Skeletal muscle satellite cell (primary cell): ENCODE measurements around the gene GRIK3.

Source experiments
- H3K27me3 ChIP-seq: 2 replicates; pipeline ENCODE4 v1.7.0; 2013; ENCODE audit warnings: low read length; ENCODE audit not compliant: control insufficient read depth, insufficient read depth
- H3K36me3 ChIP-seq: 2 replicates; pipeline ENCODE4 v1.7.0; 2013; ENCODE audit warnings: mild to moderate bottlenecking, control low read depth, low read length; ENCODE audit not compliant: insufficient read depth
- H3K4me1 ChIP-seq: 2 replicates; pipeline ENCODE4 v1.7.0; 2013; ENCODE audit warnings: low read length; ENCODE audit not compliant: control insufficient read depth, insufficient read depth
- H3K4me2 ChIP-seq: 2 replicates; pipeline ENCODE4 v1.7.0; 2013; ENCODE audit warnings: mild to moderate bottlenecking, low read length
- H3K4me3 ChIP-seq: 2 replicates; pipeline ENCODE4 v1.7.0; 2013; ENCODE audit warnings: low read length
- H3K9ac ChIP-seq: 2 replicates; pipeline ENCODE4 v1.7.0; 2013; ENCODE audit warnings: mild to moderate bottlenecking, low read depth, low read length, moderate library complexity
- H3K9me3 ChIP-seq: replicated peaks from 2 replicates; pipeline ENCODE4 v1.7.0; 2013; ENCODE audit warnings: mild to moderate bottlenecking, control low read depth, low read length

Gene GRIK3

GRCh38 chr1:37068897-37069296 is 34.6 kb upstream of the GRIK3 start:
- Histone ChIP-seq H3K4me1 (no peaks in the 10 kb centered on the region), H3K9me3 (peaks cover 2% of the 10 kb centered on the region)

DNA sequence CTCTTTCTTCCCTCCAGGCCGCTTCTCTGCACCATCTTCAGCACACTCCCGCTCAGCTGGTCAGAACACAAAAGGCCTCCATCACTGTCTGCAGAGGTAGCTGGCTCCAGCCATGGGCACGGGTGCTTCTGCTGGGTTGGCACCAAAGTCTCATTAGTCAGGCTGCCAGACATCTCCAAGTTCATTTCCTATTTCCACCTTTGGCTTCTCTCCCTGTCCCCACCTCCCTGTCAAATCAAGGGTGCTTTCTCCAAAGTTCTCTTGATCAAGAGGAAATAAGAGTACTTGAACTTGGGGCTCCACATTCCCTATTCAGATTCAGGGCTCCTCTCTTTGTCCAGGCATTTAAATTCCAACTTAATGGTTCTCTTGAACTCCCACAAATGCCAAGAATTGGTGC is 33.9 kb upstream of the GRIK3 start:
- Histone ChIP-seq H3K36me3 (no peaks in the 10 kb centered on the region), H3K4me3 (no peak overlapping the region), H3K4me1 (no peaks in the 10 kb centered on the region), H3K9ac (no peak overlapping the region), H3K4me2 (no peak overlapping the region), H3K27me3 (no peaks in the 10 kb centered on the region), H3K9me3 (peaks cover 2% of the 10 kb centered on the region)

More at GRCh38 chr1:37068897-37069296, 34.6 kb upstream of the GRIK3 start:
- no peaks in the 10 kb centered on the region for H3K27me3 ChIP-seq
- H3K36me3 ChIP-seq = no peaks in the 10 kb centered on the region
- no peak overlapping the region for H3K9ac ChIP-seq
- H3K4me3 ChIP-seq = no peak overlapping the region
- H3K4me2 ChIP-seq = no peak overlapping the region

- H3K4me2 ChIP-seq = no peak overlapping the region
- H3K27me3 ChIP-seq = no peaks in the 10 kb centered on the region
- no peak overlapping the region for H3K9ac ChIP-seq
- no peaks in the 10 kb centered on the region for H3K36me3 ChIP-seq
- H3K4me1 ChIP-seq = no peaks in the 10 kb centered on the region
- peaks cover 6% of the 10 kb centered on the region for H3K9me3 ChIP-seq
- H3K4me3 ChIP-seq = no peak overlapping the region
Observed at GRCh38 chr1:37064039-37064438, 29.7 kb upstream of the GRIK3 start.

- H3K4me2 ChIP-seq = no peak overlapping the region
- H3K27me3 ChIP-seq = no peaks in the 10 kb centered on the region
- H3K4me3 ChIP-seq = no peak overlapping the region
- no peaks in the 10 kb centered on the region for H3K4me1 ChIP-seq
- no peak overlapping the region for H3K9ac ChIP-seq
- peaks cover 7% of the 10 kb centered on the region for H3K9me3 ChIP-seq
- H3K36me3 ChIP-seq = no peaks in the 10 kb centered on the region
Observed at GRCh38 chr1:37059346-37059745, 25.0 kb upstream of the GRIK3 start.

- Histone ChIP-seq H3K4me2 (no peak overlapping the region), H3K36me3 (no peaks in the 10 kb centered on the region), H3K4me1 (no peaks in the 10 kb centered on the region), H3K9me3 (peaks cover 7% of the 10 kb centered on the region), H3K4me3 (no peak overlapping the region), H3K27me3 (no peaks in the 10 kb centered on the region), H3K9ac (no peak overlapping the region)
Observed at GRCh38 chr1:37058424-37058988, 24.2 kb upstream of the GRIK3 start.

DNA sequence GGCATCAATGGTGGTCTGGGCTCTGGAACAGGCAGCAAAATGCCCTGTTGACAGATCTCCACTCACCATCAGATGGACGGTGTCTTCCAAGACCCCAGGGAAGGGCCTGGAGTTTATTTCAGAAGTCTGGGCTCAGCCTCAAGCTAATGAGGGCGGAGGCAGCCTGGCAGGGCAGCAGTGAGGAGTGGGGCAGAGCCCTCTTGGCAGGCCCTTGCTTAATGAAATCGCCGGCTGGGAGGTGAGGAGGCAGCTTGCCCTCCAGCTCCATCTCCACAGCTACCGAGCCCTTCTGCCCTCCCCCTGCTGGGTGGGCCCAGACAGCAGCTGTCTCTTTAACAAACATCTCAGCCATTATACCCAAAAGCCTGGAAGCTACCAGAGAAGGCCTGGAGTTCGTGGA is 22.0 kb upstream of the GRIK3 start:
- Histone ChIP-seq H3K9ac (no peak overlapping the region), H3K36me3 (no peaks in the 10 kb centered on the region), H3K27me3 (no peaks in the 10 kb centered on the region), H3K9me3 (peaks cover 15% of the 10 kb centered on the region), H3K4me3 (no peak overlapping the region), H3K4me1 (no peaks in the 10 kb centered on the region), H3K4me2 (no peak overlapping the region)

- Histone ChIP-seq H3K9ac (no peak overlapping the region), H3K4me1 (no peaks in the 10 kb centered on the region), H3K9me3 (peaks cover 15% of the 10 kb centered on the region), H3K4me2 (no peak overlapping the region), H3K36me3 (no peaks in the 10 kb centered on the region), H3K4me3 (no peak overlapping the region), H3K27me3 (no peaks in the 10 kb centered on the region)
Observed at GRCh38 chr1:37055631-37056030, 21.3 kb upstream of the GRIK3 start.

DNA sequence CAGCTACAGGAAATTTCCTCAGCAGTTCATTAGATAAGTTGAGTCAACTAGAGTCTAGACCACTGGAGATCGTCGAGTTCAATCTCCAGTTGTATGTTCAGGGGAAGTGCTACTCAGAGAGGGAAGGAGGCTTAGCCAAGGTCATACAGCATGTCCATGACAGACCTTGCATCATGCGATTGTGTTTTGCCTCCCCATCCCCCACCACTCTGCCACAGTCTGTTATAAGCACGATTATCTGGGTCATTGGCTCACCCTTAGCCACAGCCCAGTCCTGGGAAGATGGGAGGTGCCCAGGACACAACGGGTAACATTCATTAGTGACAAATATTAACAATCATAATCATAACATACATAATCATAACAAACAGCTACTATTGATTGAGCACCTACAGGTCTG is 18.9 kb upstream of the GRIK3 start:
- no peaks in the 10 kb centered on the region for H3K36me3 ChIP-seq
- H3K4me2 ChIP-seq = no peak overlapping the region
- no peaks in the 10 kb centered on the region for H3K4me1 ChIP-seq
- no peak overlapping the region for H3K4me3 ChIP-seq
- H3K9me3 ChIP-seq = peaks cover 15% of the 10 kb centered on the region
- H3K27me3 ChIP-seq = no peaks in the 10 kb centered on the region
- H3K9ac ChIP-seq = no peak overlapping the region

- H3K9me3 ChIP-seq = peaks cover 15% of the 10 kb centered on the region
- H3K36me3 ChIP-seq = no peaks in the 10 kb centered on the region
- H3K4me1 ChIP-seq = no peaks in the 10 kb centered on the region
- H3K4me3 ChIP-seq = no peak overlapping the region
- no peak overlapping the region for H3K9ac ChIP-seq
- no peaks in the 10 kb centered on the region for H3K27me3 ChIP-seq
- H3K4me2 ChIP-seq = no peak overlapping the region
Observed at GRCh38 chr1:37052120-37052519, 17.8 kb upstream of the GRIK3 start.

DNA sequence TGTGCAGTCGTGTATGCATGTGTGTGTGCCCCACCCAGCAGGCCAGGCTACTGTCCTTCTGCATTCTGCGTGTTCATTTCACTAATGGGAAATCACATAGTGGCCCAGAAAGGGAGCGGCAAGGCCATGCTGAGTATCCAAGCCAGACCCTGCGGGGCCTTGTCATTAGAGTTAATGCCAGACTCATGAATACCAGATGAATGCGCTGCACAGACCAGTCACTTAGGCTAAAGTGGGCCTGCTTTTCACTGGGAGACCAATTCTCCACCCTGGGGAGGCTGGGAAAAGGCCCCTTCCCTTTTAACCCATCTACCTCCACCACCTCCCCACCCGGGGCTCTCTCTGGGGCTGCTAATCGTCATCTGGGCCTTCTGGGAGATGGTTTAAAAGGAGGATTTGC is 17.0 kb upstream of the GRIK3 start:
- peaks cover 15% of the 10 kb centered on the region for H3K9me3 ChIP-seq
- no peak overlapping the region for H3K4me2 ChIP-seq
- no peaks in the 10 kb centered on the region for H3K36me3 ChIP-seq
- H3K4me1 ChIP-seq = no peaks in the 10 kb centered on the region
- no peak overlapping the region for H3K9ac ChIP-seq
- no peaks in the 10 kb centered on the region for H3K27me3 ChIP-seq
- no peak overlapping the region for H3K4me3 ChIP-seq

DNA sequence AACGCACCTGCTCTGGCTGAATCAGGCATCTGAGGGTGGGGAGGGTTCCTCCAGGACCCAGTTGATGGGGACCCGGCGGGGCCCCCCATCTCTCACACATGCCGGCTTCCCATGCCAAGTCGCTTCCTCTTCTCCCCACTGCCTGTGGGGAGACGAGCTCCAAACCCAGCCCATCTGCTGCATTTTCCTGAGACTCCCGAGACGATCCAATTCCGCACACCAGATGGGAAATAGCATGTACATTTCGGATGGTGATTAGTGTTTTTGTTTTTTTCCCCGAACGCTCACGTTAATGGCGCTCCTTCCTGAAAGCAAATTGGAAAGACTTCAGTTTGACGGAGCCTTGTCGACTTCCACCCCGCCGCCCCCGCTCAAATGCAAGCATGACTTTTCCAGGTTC is 13.2 kb upstream of the GRIK3 start:
- H3K36me3 ChIP-seq = no peaks in the 10 kb centered on the region
- no peaks in the 10 kb centered on the region for H3K4me1 ChIP-seq
- H3K9ac ChIP-seq = no peak overlapping the region
- H3K27me3 ChIP-seq = no peaks in the 10 kb centered on the region
- no peak overlapping the region for H3K4me3 ChIP-seq
- no peak overlapping the region for H3K4me2 ChIP-seq
- H3K9me3 ChIP-seq = peaks cover 2% of the 10 kb centered on the region

GRCh38 chr1:37043101-37043500 is 8.8 kb upstream of the GRIK3 start:
- H3K36me3 ChIP-seq = no peaks in the 10 kb centered on the region
- no peaks in the 10 kb centered on the region for H3K4me1 ChIP-seq
- H3K4me3 ChIP-seq = no peak overlapping the region
- no peak overlapping the region for H3K4me2 ChIP-seq
- no peak overlapping the region for H3K9ac ChIP-seq
- no peaks in the 10 kb centered on the region for H3K27me3 ChIP-seq
- H3K9me3 ChIP-seq = no peaks in the 10 kb centered on the region
